Muscle of leg (tissue), 11 donors: ENCODE data around the gene NPTN. TPM values are rescaled to one million over a fixed set of nuclear protein-coding genes. Genes with fewer than 3 reads are reported as not detected.
A peak's percentile ranks its signal among the peaks of the same experiment; 100 is the strongest.

Source experiments
- DNase-seq: peaks from one replicate; pipeline ENCODE4 v3.0.0; 2013
- H3K27ac ChIP-seq: one replicate; pipeline ENCODE4 v1.5.1; 2013; ENCODE audit warnings: mild to moderate bottlenecking, low read length, control low read depth
- H3K27me3 ChIP-seq: one replicate; pipeline ENCODE4 v1.6.1; 2013; ENCODE audit warnings: low read length; ENCODE audit not compliant: control insufficient read depth, insufficient read depth
- H3K36me3 ChIP-seq: one replicate; pipeline ENCODE4 v1.6.1; 2013; ENCODE audit warnings: low read length; ENCODE audit not compliant: control insufficient read depth, insufficient read depth
- H3K4me1 ChIP-seq: one replicate; pipeline ENCODE4 v1.6.1; 2013; ENCODE audit warnings: low read length; ENCODE audit not compliant: control insufficient read depth, insufficient read depth
- H3K4me3 ChIP-seq: one replicate; pipeline ENCODE4 v1.5.1; 2013; ENCODE audit warnings: low read length, control low read depth
- H3K9me3 ChIP-seq: replicated peaks from 2 replicates; pipeline ENCODE4 v1.6.1; 2013; ENCODE audit warnings: low read depth, low read length; ENCODE audit not compliant: control insufficient read depth
- WGBS: methylation state at CpG from one replicate; pipeline ENCODE4 v1.1.5; 2013; ENCODE audit warnings: missing lambda C conversion rate; ENCODE audit not compliant: insufficient coverage; 5-methylcytosine and 5-hydroxymethylcytosine counted together
- polyA plus RNA-seq, 8 donors: library from polyadenylated mRNA; unstranded; fragments of 120-200 nt; gene quantifications; one replicate each; pipeline versions ENCODE4 v1.2.1 to v1.2.3, GENCODE V29; 2013; ENCODE audit warnings: inconsistent platforms in 1 of 8, low replicate concordance in 1 of 8; ENCODE audit not compliant: insufficient read length in 8 of 8, insufficient read depth in 1 of 8
- total RNA-seq: library from RNA; stranded (reverse); fragments of 120-200 nt; gene quantifications from one replicate; pipeline ENCODE4 v1.2.4, GENCODE V29; 2013

NPTN gene
- total and polyA plus RNA-seq, 9 donors = 64.8 to 96.4 (median 82.7) TPM

DNA sequence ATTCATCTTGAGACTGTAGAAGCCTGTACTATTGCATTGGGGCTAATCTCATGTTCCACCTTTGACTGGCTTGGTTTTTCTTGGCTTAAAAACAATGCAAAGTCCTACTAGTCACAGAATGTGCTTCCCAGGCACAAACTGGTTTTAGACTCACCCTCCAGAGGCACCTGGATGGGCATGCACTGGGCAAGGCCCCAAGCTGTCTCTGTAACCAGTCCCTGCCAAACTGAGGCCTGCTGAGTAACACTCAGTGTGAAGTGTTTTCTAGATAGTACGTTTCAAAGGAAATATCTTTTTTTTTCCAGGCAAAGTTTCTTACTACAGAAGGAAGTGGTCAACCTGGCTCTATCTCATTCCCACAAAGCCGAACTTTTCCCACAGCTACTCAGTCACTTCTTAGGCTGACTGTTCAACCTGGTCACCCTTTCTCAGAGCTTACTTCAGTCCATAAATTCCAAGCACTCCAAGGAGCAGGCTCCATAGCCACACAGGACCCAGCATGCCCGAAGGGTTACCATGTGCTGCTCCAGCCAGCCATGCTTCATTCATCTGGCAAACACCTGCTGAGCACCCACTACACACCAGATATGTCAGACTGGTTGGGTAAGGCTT lies 57.4 kb downstream of the NPTN start:
- no peaks in the 10 kb centered on the region for H3K4me1 ChIP-seq
- no peak for DNase-seq
- WGBS = 100% methylated on average over 1 of the region's 3 CpGs
- H3K4me3 ChIP-seq = no peak overlapping the region
- H3K36me3 ChIP-seq = peaks cover 38% of the 10 kb centered on the region
- H3K27ac ChIP-seq = no peak overlapping the region
- H3K9me3 ChIP-seq = no peaks in the 10 kb centered on the region
- no peaks in the 10 kb centered on the region for H3K27me3 ChIP-seq

GRCh38 chr15:73573572-73573971 lies 59.6 kb downstream of the NPTN start:
- Histone ChIP-seq H3K4me1 (peaks cover 9% of the 10 kb centered on the region), H3K36me3 (peaks cover 53% of the 10 kb centered on the region), H3K9me3 (no peaks in the 10 kb centered on the region), H3K27me3 (no peaks in the 10 kb centered on the region), H3K4me3 (no peak overlapping the region), H3K27ac (no peak overlapping the region)
- peak; percentile 53 for DNase-seq
- WGBS = 39% methylated on average over 6 of the region's 9 CpGs

DNA sequence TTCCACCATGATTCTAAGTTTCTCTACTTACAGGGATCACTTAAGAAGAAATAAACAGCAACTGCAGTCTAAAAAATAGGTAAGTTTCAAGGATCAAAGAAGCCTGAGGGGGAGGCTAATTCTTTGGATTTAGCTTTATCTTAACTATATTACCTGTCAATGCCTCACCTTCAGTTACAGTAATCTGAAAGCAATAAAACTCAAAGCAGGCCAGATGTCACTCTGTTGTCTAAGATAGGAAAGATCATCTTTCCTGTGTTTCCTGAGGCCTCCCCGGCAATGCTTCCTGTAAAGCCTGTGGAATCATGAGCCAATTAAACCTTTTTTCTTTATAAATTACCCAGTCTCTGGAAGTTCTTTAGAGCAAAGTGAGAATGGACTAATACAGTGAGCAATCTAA lies 60.2 kb downstream of the NPTN start:
- Histone ChIP-seq H3K4me1 (peaks cover 9% of the 10 kb centered on the region), H3K27ac (no peak overlapping the region), H3K36me3 (peaks cover 55% of the 10 kb centered on the region), H3K9me3 (no peaks in the 10 kb centered on the region), H3K27me3 (no peaks in the 10 kb centered on the region), H3K4me3 (no peak overlapping the region)
- DNase-seq = no peak
- no CpG with 5 or more reads among the region's 1 CpG for WGBS

DNA sequence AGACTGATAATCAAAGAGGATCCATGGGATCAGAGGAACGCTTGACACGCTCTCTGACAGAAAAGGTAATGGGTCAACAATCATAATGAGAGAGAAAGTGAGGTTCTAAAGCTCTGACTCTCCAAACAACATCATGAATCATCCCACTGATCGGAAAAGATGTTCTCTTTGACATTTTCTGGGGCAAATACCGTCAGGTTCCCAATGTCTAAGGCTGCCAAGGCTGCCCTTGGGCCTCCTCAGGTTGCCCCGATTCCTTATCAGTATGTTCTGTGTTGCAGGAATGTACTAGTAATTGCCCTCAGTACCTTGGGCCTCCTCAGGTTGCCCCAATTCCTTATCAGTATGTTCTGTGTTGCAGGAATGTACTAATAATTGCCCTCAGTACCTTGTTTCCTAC lies 60.9 kb downstream of the NPTN start:
- no peak for DNase-seq
- H3K4me3 ChIP-seq = no peak overlapping the region
- no peak overlapping the region for H3K27ac ChIP-seq
- no peaks in the 10 kb centered on the region for H3K9me3 ChIP-seq
- no peaks in the 10 kb centered on the region for H3K27me3 ChIP-seq
- 40% methylated on average over 1 of the region's 5 CpGs for WGBS
- peaks cover 9% of the 10 kb centered on the region for H3K4me1 ChIP-seq
- peaks cover 57% of the 10 kb centered on the region for H3K36me3 ChIP-seq

DNA sequence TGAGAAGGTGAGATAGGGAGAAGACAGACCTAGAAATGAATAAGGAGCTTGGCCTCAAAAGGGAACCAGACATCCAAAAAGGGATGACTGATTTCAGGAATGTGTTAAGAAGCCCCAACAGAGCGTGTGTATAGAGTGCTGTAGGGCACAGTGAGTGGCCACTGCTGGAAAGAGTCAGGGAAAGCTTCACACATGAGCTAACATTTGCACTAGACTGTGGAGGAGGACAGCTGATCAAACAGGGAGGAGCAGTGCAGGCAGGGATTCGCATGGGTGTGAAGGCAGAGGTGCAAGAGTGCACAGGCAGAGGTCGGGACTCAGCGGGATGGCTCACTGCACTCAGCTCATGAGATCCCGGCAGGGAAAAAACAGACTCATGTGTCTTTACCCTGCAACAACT lies 61.8 kb downstream of the NPTN start:
- 73% methylated on average over 1 of the region's 5 CpGs for WGBS
- Histone ChIP-seq H3K4me3 (no peak overlapping the region), H3K36me3 (peaks cover 61% of the 10 kb centered on the region), H3K27me3 (no peaks in the 10 kb centered on the region), H3K27ac (no peak overlapping the region), H3K9me3 (no peaks in the 10 kb centered on the region), H3K4me1 (peaks cover 9% of the 10 kb centered on the region)
- DNase-seq = no peak

DNA sequence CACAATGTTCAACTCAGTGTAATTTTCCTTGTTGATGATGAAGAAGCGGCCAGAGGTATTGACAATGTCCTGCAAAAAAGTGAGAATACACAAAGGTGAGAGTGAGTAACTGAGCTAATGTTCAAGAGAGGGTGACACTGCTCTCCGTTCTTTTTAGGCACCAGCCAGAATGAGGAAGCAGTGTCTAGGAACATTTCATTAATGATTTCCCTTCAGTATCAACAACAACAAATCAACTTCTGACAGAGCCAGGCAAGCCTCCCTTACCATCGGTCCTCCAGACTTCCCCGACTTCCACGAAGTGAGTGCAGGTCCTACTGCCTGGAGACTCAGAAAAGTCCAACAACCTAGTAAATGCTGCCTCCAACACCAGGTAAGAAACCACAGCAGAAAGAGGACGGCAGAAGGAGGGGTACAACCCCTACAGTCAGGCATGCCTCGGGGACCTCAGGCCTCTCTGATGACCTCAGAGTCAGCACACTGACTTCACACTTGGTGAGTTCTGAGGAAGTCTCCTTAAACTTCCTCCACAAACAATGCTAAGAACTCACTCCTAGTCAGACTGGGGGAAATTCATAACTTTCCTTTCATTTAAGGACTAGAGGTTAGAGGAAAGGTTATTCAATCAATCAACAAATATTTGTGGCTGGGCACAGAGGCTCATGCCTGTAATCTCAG lies 62.7 kb downstream of the NPTN start:
- Histone ChIP-seq H3K36me3 (peaks cover 55% of the 10 kb centered on the region), H3K4me1 (peaks cover 9% of the 10 kb centered on the region), H3K27me3 (no peaks in the 10 kb centered on the region), H3K27ac (no peak overlapping the region), H3K9me3 (no peaks in the 10 kb centered on the region), H3K4me3 (no peak overlapping the region)
- no peak for DNase-seq
- 89% methylated on average over 3 of the region's 7 CpGs for WGBS

DNA sequence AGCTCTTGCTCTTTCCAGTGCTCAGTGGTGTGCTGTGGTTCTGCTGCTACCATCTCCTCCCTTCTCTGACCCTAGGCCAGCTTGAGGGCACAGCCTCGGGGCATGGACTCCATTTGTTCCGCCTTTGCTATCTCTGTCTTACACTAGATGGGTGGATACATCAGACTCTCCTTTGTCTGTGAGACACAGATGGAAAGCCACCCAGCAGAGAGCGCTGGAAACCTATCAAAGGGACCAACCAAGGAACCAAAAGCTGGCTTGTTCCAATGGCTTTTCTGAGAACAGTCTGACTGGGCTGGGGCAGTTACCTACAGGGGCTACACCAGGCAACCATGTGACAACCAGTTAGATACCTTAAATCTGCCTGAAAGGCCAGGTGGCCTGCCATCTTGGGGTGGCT lies 63.8 kb downstream of the NPTN start:
- no peak for DNase-seq
- no peaks in the 10 kb centered on the region for H3K27me3 ChIP-seq
- H3K4me1 ChIP-seq = peaks cover 12% of the 10 kb centered on the region
- no peaks in the 10 kb centered on the region for H3K9me3 ChIP-seq
- 82% methylated on average over 3 of the region's 3 CpGs for WGBS
- H3K4me3 ChIP-seq = no peak overlapping the region
- peaks cover 55% of the 10 kb centered on the region for H3K36me3 ChIP-seq
- H3K27ac ChIP-seq = no peak overlapping the region

DNA sequence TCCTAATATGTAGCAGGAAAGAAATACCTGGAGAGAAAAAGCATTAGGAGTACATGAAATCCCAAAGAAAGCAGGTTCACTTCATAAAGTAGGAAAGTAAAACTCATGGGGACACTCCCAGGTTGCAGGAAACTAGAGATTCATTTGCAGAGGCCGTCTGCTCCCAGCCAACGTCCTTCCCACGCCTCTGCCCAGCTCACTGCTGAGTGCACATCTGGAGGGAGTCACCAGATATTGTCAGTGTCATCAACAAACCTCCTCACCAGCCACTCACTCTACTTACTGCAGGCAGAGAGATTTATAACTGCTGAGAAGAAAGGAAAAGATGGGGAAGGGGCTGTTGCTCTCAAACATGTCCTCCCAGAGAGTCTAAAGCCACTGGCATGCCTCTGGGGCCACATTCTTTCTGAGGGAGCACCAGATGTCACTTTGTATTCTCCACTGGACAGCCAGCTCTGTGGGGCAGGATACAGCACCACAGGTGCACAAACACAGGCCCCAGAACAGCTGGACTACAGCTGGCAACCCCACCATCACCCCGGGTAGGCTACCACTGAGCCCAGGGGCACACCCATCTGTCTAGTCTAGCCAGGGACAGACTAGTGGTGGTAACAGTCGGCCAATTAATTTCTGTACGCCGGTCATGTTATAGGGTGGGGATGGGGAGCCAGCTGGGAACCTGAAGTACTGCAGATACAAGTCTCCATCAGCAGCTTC lies 64.5 kb downstream of the NPTN start:
- peak; percentile 32 for DNase-seq
- H3K9me3 ChIP-seq = no peaks in the 10 kb centered on the region
- 34% methylated on average over 4 of the region's 7 CpGs for WGBS
- peaks cover 54% of the 10 kb centered on the region for H3K36me3 ChIP-seq
- peaks cover 12% of the 10 kb centered on the region for H3K4me1 ChIP-seq
- no peaks in the 10 kb centered on the region for H3K27me3 ChIP-seq
- no peak overlapping the region for H3K27ac ChIP-seq
- no peak overlapping the region for H3K4me3 ChIP-seq

- Histone ChIP-seq H3K9me3 (no peaks in the 10 kb centered on the region), H3K27me3 (no peaks in the 10 kb centered on the region), H3K27ac (no peak overlapping the region), H3K4me3 (no peak overlapping the region), H3K4me1 (peaks cover 12% of the 10 kb centered on the region), H3K36me3 (peaks cover 54% of the 10 kb centered on the region)
- WGBS = no CpG with 5 or more reads among the region's 1 CpG
- DNase-seq = no peak
These were observed 66.2 kb downstream of the NPTN start for GRCh38 chr15:73567020-73567419.

GRCh38 chr15:73564255-73564654 lies 68.9 kb downstream of the NPTN start:
- WGBS = 33% methylated on average over 1 of the region's 6 CpGs
- Histone ChIP-seq H3K36me3 (peaks cover 39% of the 10 kb centered on the region), H3K27ac (no peak overlapping the region), H3K4me1 (peaks cover 7% of the 10 kb centered on the region), H3K27me3 (no peaks in the 10 kb centered on the region), H3K9me3 (no peaks in the 10 kb centered on the region), H3K4me3 (no peak overlapping the region)
- DNase-seq = peak; percentile 50
